K562 (cell line): ENCODE measurements around the gene ARHGEF12. TPM values are rescaled to one million over a fixed set of nuclear protein-coding genes. Genes with fewer than 3 reads are reported as not detected.

ENCODE experiments used
- ATF4 ChIP-seq: fragments of 450-650 bp; formaldehyde crosslinking; IDR thresholded peaks from 2 replicates; pipeline ENCODE4 v1.4.0; 2022; ENCODE audit warnings: mild to moderate bottlenecking, moderate library complexity
- DPF2 ChIP-seq: fragments of 450-650 bp; IDR thresholded peaks from 2 replicates; pipeline ENCODE4 v1.6.1; 2016
- GMEB1 ChIP-seq: fragments of 250-450 bp; sonication (Bioruptor Pico); IDR thresholded peaks from 2 replicates; pipeline ENCODE4 v1.4.0; 2020; ENCODE audit warnings: mild to moderate bottlenecking
- HCFC1 ChIP-seq: IDR thresholded peaks from 2 replicates; pipeline ENCODE4 v1.6.1; 2012; ENCODE audit warnings: low read depth, low read length, improper control_type of control experiment
- HDAC1 ChIP-seq, 2 experiments: fragments of 450-650 bp; IDR thresholded peaks; 2 replicates each; pipeline ENCODE4 v1.6.1; 2016 to 2017; ENCODE audit warnings: inconsistent platforms in 1 of 2, mild to moderate bottlenecking in 1 of 2, moderate library complexity in 1 of 2
- HMBOX1 ChIP-seq: sonication (generic); IDR thresholded peaks from 2 replicates; pipeline ENCODE4 v1.6.1; 2016
- HOXB6 ChIP-seq: fragments of 250-450 bp; sonication (Bioruptor Pico); IDR thresholded peaks from 2 replicates; pipeline ENCODE4 v1.5.1; 2022; ENCODE audit warnings: mild to moderate bottlenecking, borderline replicate concordance
- KDM4B ChIP-seq, 2 experiments: fragments of 450-650 bp in 1 of 2; sonication (generic) in 1 of 2; IDR thresholded peaks; 2 replicates each; pipeline ENCODE4 v1.6.1; 2016 to 2017; ENCODE audit warnings: borderline replicate concordance in 2 of 2, antibody characterized with exemption in 1 of 2, low read depth in 1 of 2, mild to moderate bottlenecking in 1 of 2
- MYNN ChIP-seq, 2 experiments: sonication (generic); formaldehyde crosslinking in 1 of 2; IDR thresholded peaks; 2 replicates each; pipeline versions ENCODE4 v1.5.0 to v1.6.1; 2016 to 2020; ENCODE audit warnings: antibody characterized with exemption in 1 of 2, missing genetic modification reagents in 1 of 2
- NONO ChIP-seq, 2 experiments: fragments of 200-400 bp in 1 of 2; fragments of 450-650 bp in 1 of 2; formaldehyde crosslinking in 1 of 2; IDR thresholded peaks; 2 replicates each; pipeline ENCODE4 v1.6.1; 2017; ENCODE audit warnings: low read depth in 2 of 2, mild to moderate bottlenecking in 2 of 2, moderate library complexity in 2 of 2, low read length in 1 of 2
- PCBP2 ChIP-seq: fragments of 200-400 bp; formaldehyde crosslinking; IDR thresholded peaks from 2 replicates; pipeline ENCODE4 v1.6.1; 2018; ENCODE audit warnings: low read length, low read depth, mild to moderate bottlenecking, moderate library complexity; ENCODE audit not compliant: poor library complexity, severe bottlenecking
- PML ChIP-seq: IDR thresholded peaks from 2 replicates; pipeline ENCODE4 v1.6.1; 2012; ENCODE audit warnings: low read length, inconsistent platforms
- RBM14 ChIP-seq: fragments of 200-400 bp; formaldehyde crosslinking; IDR thresholded peaks from 2 replicates; pipeline ENCODE4 v1.6.1; 2018; ENCODE audit warnings: low read depth, mild to moderate bottlenecking, low read length, moderate library complexity, borderline replicate concordance; ENCODE audit not compliant: insufficient read depth
- RNF2 ChIP-seq: sonication (generic); IDR thresholded peaks from 2 replicates; pipeline ENCODE4 v1.6.1; 2016
- SAP30 ChIP-seq: fragments of 200-600 bp; sonication (generic); IDR thresholded peaks from 2 replicates; pipeline ENCODE4 v1.6.1; 2012; ENCODE audit warnings: borderline replicate concordance, low read depth, mild to moderate bottlenecking, moderate library complexity, low read length, control low read depth, inconsistent platforms; ENCODE audit not compliant: insufficient read depth, poor library complexity, severe bottlenecking
- SFPQ ChIP-seq: fragments of 200-400 bp; formaldehyde crosslinking; IDR thresholded peaks from 2 replicates; pipeline ENCODE4 v1.6.1; 2017; ENCODE audit warnings: mild to moderate bottlenecking, low read depth, low read length, moderate library complexity
- SMAD4 ChIP-seq: fragments of 250-450 bp; sonication (Bioruptor Pico); conservative IDR thresholded peaks from 2 replicates; pipeline ENCODE4 v1.8.0; 2021; ENCODE audit warnings: inconsistent platforms, mild to moderate bottlenecking, moderate library complexity
- STAT5B ChIP-seq: fragments of 250-450 bp; sonication (Bioruptor Pico); IDR thresholded peaks from 2 replicates; pipeline ENCODE4 v1.8.0; 2021; ENCODE audit warnings: mild to moderate bottlenecking, inconsistent platforms
- ZNF175 ChIP-seq: fragments of 200-800 bp; sonication (Bioruptor generic); IDR thresholded peaks from 2 replicates; pipeline ENCODE4 v1.6.1; 2016; ENCODE audit warnings: low read depth, mild to moderate bottlenecking, missing genetic modification characterization, missing compliant biosample characterization
- ZNF24 ChIP-seq: fragments of 450-650 bp; IDR thresholded peaks from 2 replicates; pipeline ENCODE4 v1.6.1; 2016
- polyA plus RNA-seq, 8 experiments: library from polyadenylated mRNA; depleted of rRNA in 4 of 8; stranded (reverse) in 5 of 8; unstranded in 3 of 8; fragments of >200 nt; fragmentation: Nextera tagmentation in 2 of 8; fragmentation: Illumina TruSeq in 1 of 8; extraction: Ambion mirVana in 2 of 8; extraction: Trizol in 1 of 8; gene quantifications; 2 replicates each; pipeline versions ENCODE4 v1.2.1 to v1.2.3, GENCODE V29; 2011 to 2014; ENCODE audit warnings: inconsistent platforms in 1 of 8, missing spikeins in 1 of 8
- total RNA-seq, 7 experiments: library from RNA; depleted of rRNA in 6 of 7; stranded (reverse); fragments of >200 nt in 6 of 7; fragmentation: Illumina TruSeq in 2 of 7; extraction: Trizol in 2 of 7; gene quantifications; 2 replicates each; pipeline versions ENCODE4 v1.2.1 to v1.2.3, GENCODE V29; 2011 to 2021; ENCODE audit warnings: low replicate concordance in 1 of 7
- TF ChIP-seq, protein P1 (sequence below): fragments of 250-450 bp; sonication (Bioruptor Pico); IDR thresholded peaks from 2 replicates; pipeline ENCODE4 v1.8.0; 2022; ENCODE audit warnings: inconsistent platforms

The ARHGEF12 gene
- total and polyA plus RNA-seq, 9 of the 15 experiments (the other 6 are each of a cell fraction or from before 2014, with no cell fraction given) = 3.5 to 51.7 (median 29.5) TPM

DNA sequence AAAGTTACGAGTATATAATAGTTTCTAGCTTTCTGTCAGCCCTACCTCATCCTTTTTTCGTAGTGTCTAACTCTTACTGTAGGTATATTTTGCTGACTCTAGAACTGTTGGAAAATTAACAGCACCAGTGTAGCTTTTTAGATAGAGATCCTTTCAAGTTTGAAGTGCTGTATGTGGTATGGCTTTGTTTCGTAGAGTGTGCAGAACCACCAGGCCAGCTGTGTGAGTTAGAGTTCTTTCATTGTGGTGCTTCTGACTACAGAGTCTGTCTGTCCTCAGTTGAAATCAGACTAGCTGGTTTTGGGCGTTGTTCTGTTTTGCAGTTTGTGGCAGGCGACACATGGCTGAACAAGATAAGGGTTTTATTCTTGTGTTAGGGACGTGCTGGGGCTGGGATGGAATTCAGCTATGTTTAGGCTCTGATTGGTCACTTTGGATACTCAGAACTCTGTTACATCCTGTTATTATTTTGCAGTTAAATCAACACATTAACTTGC is 3.2 kb downstream of the ARHGEF12 start (continued):
- TF ChIP-seq GMEB1 (CRISPR knock-in tag) (no peak), ZNF24 (no peak), SMAD4 (CRISPR knock-in tag) (peak; percentile 95), MYNN (IDR thresholded peaks at IDR 0.05) (peak; percentile 83), MYNN (CRISPR knock-in tag; IDR thresholded peaks at IDR 0.05) (no peak), KDM4B (IDR thresholded peaks at IDR 0.05; ENCODE audit: borderline replicate concordance in 2 of 2, low read depth in 1 of 2) (no peak), STAT5B (CRISPR knock-in tag) (no peak), HCFC1 (0 out of 2 replicates have a peak, but pooled peaks have one; percentile 11), PML (peak; percentile 94), ZNF175 (no peak), HMBOX1 (peak; percentile 95), PCBP2 (no peak), HOXB6 (CRISPR knock-in tag) (no peak), NONO (IDR thresholded peaks at IDR 0.05; ENCODE audit: low read depth in 2 of 2, low read length in 1 of 2) (0 out of 4 replicates have a peak, but pooled peaks of 1 of the 2 experiments have one; percentile 16), SFPQ (no peak), HDAC1 (IDR thresholded peaks at IDR 0.05) (peak in 1 of 2 experiments; percentile 92; a peak in 2 of 4 replicates), ATF4 (CRISPR knock-in tag) (no peak), DPF2 (peak; percentile 97), RNF2 (peak; percentile 93), RBM14 (no peak), SAP30 (no peak)
- TF ChIP-seq, protein P1, sequence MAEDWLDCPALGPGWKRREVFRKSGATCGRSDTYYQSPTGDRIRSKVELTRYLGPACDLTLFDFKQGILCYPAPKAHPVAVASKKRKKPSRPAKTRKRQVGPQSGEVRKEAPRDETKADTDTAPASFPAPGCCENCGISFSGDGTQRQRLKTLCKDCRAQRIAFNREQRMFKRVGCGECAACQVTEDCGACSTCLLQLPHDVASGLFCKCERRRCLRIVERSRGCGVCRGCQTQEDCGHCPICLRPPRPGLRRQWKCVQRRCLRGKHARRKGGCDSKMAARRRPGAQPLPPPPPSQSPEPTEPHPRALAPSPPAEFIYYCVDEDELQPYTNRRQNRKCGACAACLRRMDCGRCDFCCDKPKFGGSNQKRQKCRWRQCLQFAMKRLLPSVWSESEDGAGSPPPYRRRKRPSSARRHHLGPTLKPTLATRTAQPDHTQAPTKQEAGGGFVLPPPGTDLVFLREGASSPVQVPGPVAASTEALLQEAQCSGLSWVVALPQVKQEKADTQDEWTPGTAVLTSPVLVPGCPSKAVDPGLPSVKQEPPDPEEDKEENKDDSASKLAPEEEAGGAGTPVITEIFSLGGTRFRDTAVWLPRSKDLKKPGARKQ (CRISPR knock-in tag) = no peak
